ENCODE data around the gene PEF1.

The PEF1 gene

DNA sequence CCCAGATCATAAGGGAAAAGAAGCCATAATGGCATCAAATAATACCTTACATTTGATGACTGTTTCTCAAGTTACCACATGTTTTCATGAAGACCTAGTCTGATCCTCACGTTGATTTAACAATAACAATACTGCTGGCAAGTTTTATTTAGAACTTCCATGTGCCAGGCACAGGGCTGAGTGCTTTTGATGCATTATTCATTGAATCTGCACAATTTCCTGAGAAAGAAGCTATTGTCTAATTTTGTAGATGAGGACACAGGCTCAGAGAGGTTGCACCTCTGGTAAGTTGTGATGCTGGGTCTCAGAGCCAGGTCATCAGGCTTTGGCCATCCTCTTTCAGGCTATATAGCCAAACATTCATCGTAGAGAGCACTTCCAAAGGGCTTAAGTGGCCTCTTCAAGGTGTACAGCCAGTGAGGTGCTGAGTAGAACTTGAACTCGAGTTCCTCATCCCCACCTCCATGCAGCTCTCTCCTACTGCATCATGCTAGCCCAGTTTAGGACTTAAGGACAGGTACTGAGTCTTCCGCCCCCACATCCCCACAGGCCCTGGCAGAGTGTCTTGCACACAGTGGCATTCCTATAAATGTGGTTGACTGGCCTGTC lies 8.3 kb upstream of the PEF1 start:
- DNase-seq: no peak

DNA sequence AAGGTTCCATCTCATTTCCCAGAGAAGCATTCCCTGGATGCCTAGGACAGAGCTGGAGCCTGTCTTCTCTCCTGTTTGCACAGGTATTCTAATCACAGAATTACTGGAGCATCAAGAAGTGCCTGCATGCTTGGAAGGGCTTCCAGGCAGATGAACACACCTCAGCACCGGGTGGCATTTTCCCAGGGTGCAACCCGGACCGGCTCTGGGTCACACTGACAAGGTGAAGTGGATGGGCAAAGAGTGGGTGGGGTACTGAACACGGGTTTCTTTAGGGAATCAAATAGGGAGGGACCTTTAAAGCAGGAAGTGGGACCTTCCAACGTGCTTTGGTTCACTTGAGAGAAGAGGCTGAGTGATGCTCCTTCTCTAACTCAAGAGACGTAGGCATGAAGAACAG lies 7.1 kb upstream of the PEF1 start:
- no peak for DNase-seq

DNA sequence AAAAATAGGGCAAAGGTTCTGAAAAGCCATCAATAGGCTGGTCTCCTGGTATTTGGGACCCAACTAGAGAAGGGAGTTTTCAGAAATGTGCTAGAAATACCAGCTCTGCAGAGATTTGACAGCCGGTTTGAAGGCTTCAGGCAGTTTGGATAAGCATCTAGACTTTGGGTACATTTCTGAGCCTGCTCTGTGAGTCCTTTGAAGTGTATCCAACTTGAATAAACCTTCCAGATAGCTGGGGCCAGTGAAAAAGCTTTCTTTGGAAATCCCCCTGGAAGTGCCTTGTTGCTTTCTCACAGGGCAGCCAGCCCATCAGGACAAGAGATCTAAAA lies 6.4 kb upstream of the PEF1 start:
- no peak for DNase-seq

DNA sequence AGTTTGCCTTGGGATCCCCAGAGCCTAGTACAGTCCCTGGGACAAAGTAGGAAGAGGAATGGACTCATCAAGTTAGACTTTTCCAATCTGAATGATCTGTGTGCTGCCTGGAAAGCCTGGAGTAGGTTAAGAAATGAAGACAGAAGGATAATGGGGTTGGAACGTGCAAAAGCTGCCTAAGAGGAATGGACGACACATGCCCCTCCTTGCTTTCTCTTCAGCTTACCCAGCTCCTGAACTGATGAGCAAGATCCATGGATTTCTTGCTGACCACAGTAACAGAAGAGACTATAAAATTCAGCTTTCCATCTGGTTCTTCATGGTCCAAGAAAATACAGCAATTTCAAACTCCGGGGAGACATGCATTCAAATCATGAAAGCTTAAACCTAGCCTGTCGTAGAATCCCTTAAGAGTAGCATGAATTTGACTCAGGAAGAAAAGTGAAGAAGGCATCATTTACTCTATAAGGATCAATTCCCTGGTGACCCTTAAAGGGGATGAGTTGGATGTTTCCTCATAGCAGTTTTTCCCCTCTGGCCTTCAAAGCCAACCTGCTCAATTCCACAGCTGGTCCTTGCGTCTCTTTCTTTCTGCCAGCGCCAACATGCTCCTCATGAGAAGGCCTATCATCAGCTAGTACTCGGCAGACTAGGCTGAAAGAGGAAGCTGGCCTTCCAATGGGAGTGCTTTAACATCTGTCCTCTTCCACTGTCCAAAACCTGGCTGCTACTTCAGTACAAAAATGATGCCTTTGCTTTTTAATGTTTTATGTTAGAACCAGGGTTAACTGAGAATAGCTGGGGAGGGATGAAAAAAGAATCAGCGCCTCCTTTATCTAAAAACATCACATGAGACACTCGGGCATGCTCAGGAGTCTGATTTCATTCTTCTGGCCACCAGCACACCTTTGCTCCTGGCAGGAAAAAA lies 5.7 kb upstream of the PEF1 start:
- DNase-seq: no peak

- no peak for DNase-seq
Observed at GRCh38 chr1:31648641-31649357, 4.1 kb upstream of the PEF1 start.

- DNase-seq: no peak
Observed at GRCh38 chr1:31648190-31648589, 3.5 kb upstream of the PEF1 start.

- DNase-seq: no peak
Observed at GRCh38 chr1:31647106-31647505, 2.4 kb upstream of the PEF1 start.

GRCh38 chr1:31646259-31646960 lies 1.7 kb upstream of the PEF1 start:
- no peak for DNase-seq

DNA sequence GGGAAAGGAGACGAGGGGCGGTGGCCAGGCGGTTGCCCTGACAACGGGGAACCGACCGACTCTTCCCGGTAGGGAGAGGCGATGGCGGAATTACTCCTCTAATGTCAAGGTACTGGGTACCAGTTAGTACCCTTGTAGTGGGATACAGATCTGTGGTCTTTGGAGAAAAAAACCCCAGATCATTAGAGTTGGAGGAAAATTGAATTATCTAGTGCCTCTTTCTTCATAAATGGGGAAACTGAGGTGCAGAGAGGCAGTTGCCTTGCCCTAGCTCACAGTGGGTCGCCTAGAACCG lies 545 bp upstream of the PEF1 start:
- no peak for DNase-seq

GRCh38 chr1:31643976-31644559 lies 608 bp downstream of the PEF1 start:
- DNase-seq: no peak

DNA sequence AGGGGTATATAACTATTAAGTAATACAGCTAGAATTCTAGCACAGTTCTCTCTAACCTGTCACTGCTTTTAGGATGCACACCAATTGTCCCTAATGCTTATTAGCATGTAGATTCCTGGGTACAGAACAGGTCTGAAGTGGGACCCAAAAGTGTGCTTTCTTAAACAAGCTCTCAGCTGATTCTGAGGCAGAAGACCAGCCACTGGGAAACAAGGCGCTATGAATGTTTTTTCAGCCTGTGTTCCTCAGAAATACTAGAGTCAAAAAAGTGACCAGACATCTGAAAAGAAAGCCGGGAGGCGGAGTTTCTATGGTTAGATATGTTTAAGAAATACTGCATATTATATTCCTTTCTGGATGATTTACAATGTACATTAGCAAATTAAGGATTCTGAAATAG lies 1.8 kb downstream of the PEF1 start:
- DNase-seq: no peak

GRCh38 chr1:31642366-31642765 lies 2.3 kb downstream of the PEF1 start:
- no peak for DNase-seq

GRCh38 chr1:31640964-31641363 lies 3.7 kb downstream of the PEF1 start:
- no peak for DNase-seq

- DNase-seq: no peak
Observed at GRCh38 chr1:31640179-31640578, 4.5 kb downstream of the PEF1 start.

DNA sequence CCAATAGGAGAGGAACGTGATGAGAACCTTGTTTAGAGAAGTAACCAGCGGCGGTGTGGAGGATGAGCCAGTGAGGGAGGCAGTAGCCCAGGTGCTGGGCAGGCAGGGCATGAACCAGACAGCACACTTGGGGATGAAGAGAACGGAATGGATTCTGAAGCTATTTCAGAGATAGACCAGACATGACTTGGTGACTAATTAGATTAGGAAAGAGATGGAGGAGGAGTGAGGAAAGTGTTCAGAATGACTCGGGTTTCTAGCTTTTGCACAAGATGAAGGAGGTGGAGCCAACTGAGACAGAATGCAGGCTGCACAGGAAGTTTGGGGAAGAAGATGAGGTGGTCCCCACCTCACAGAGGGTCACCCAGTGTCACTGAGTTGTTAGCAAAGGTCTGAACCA lies 5.1 kb downstream of the PEF1 start:
- no peak for DNase-seq

DNA sequence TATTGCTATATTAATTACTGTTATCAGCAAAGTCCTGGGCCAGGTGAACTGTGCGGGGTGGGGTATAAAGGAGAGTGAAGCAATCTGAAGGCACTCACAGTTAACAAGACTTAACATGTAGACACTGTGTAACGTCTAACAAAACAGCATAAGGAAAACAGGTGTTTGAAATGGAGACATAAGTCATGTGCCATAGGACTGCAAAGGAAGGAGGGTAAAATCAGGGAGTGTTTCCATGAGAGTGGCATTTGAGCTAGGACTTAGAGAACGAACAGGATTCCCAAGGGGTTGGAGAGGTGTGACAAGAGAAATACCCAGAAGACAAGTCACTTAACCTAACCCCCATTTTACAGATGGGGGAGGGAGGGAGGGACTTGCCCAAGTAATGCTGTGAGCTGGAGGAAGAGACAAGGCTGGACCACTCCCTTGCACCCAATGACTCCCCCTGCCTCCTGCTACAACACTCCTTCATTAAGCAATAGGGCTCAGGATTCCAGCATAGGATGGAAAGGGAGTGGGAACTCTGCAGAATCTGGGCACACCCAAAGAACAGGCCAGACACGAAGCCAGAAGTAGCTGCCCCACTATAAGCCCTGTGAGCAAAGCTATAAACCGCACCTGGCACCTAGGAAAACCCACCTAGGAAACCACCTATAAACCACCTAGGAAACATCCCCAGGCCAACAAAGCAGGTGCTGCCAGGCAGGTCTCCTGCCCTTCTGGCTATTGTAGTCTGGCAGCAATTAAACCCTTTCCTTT lies 6.6 kb downstream of the PEF1 start:
- no peak for DNase-seq

GRCh38 chr1:31633117-31633516 lies 11.6 kb downstream of the PEF1 start:
- peak; percentile 21 for DNase-seq

GRCh38 chr1:31632649-31633048 lies 12.0 kb downstream of the PEF1 start:
- DNase-seq: no peak

DNA sequence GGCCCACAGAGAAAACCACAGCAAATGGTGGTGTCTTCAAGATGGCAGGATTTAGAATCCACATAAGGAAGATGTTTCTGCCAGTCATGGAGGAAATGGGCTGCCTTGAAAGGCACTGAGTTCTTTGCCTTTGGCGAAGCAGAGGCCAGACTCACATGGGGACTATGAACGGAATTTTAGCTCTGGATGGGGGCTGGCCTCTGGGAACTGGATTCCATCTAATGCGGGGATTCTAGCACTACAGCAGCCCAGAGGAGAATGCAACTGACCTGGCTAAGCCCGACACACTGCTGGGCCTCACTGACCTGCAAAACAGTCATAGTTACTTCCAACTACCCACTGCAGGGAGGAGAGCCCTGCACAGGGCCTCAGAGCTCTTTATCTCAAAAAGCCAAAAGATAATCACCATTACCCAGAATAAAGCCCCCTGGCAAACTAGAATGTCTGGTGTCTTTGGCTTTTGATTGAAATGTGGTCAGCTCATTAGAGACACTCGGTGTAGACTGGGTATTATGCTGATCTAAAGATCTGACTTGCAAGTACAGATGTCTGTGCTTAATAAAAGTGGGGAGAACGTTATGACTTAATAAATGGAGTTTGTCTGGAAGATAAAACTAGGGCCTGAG lies 15.6 kb downstream of the PEF1 start:
- DNase-seq: no peak

GRCh38 chr1:31627930-31628559 lies 16.6 kb downstream of the PEF1 start:
- DNase-seq: no peak

- DNase-seq: no peak
Observed at GRCh38 chr1:31627301-31627929, 17.3 kb downstream of the PEF1 start.
